K562 (cell line): ENCODE data around the gene KCNK6. TPM values are rescaled to one million over a fixed set of nuclear protein-coding genes. Genes with fewer than 3 reads are reported as not detected.
A peak's percentile ranks its signal among the peaks of the same experiment; 100 is the strongest.

Source experiments
- ATAC-seq: fragments of 200-7000 bp; cut with Tn5 transposase; 3 replicates; pipeline ENCODE4 v1.9.1; 2020; ENCODE audit warnings: moderate library complexity
- BruUV-seq: library from RNA; stranded (reverse); fragments of 400-500 nt; replicated peaks from 2 replicates; lab custom pipeline; 2021; lab: Mats Ljungman, UMichigan
- CTCF ChIA-PET: fragments of 300-600 bp; formaldehyde crosslinking; extraction: SDS; loops from one replicate; lab custom pipeline; 2021; ENCODE audit warnings: low intra/inter-chr PET ratio; lab: Yijun Ruan, JAX
- POLR2A ChIA-PET: fragments of 300-600, 350-650 bp; sonication (Branson Sonifier 250); formaldehyde crosslinking; extraction: SDS; loops from one replicate; lab custom pipeline; 2021; ENCODE audit warnings: antibody characterized with exemption, inconsistent platforms; lab: Yijun Ruan, JAX
- DNase-seq, 4 experiments: peaks; one replicate each; pipeline versions ENCODE4 v3.0.0 to v3.0.0-alpha.2; 2011 to 2018; ENCODE audit warnings: low spot score in 3 of 4, mixed read lengths in 3 of 4; ENCODE audit errors: extremely low read depth in 1 of 4
- FAIRE-seq: peaks from 2 replicates; lab custom pipeline; 2011; peaks lifted over from hg19 to GRCh38; lab: Jason Lieb, UNC
- H2AFZ ChIP-seq: 2 replicates; pipeline ENCODE4 v1.6.0; 2011; ENCODE audit warnings: low read depth, low read length, control low read depth, inconsistent platforms
- H3K27ac ChIP-seq: fragments of 200-600 bp; 3 replicates; pipeline ENCODE4 v1.8.0; 2011; ENCODE audit warnings: low read depth, mild to moderate bottlenecking, control low read depth, inconsistent platforms, low read length, moderate library complexity, mixed read lengths; ENCODE audit errors: extremely low read depth
- H3K27me3 ChIP-seq, 2 experiments: fragments of 300-600 bp in 1 of 2; 2 replicates in 1 of 2; 3 replicates in 1 of 2; pipeline versions ENCODE4 v1.6.0 to v1.8.0; 2011; ENCODE audit warnings: inconsistent platforms in 2 of 2, low read length in 2 of 2, mild to moderate bottlenecking in 1 of 2, mixed read lengths in 1 of 2, moderate library complexity in 1 of 2; ENCODE audit not compliant: control insufficient read depth in 2 of 2, insufficient read depth in 2 of 2
- H3K36me3 ChIP-seq: fragments of 300-600 bp; 3 replicates; pipeline ENCODE4 v1.8.0; 2011; ENCODE audit warnings: mild to moderate bottlenecking, low read length, inconsistent platforms; ENCODE audit not compliant: control insufficient read depth, insufficient read depth
- H3K4me1 ChIP-seq, 2 experiments: fragments of 200-600 bp in 1 of 2; replicated peaks in 1 of 2; 2 replicates in 1 of 2; 3 replicates in 1 of 2; pipeline versions ENCODE4 v1.5.1 to v1.8.0; 2011; ENCODE audit warnings: inconsistent platforms in 2 of 2, low read length in 2 of 2, mild to moderate bottlenecking in 1 of 2, mixed read lengths in 1 of 2, moderate library complexity in 1 of 2; ENCODE audit not compliant: control insufficient read depth in 2 of 2, insufficient read depth in 2 of 2
- H3K4me2 ChIP-seq: 2 replicates; pipeline ENCODE4 v1.6.1; 2011; ENCODE audit warnings: low read length, control low read depth, inconsistent platforms, mixed read lengths; ENCODE audit not compliant: insufficient read depth
- H3K4me3 ChIP-seq: fragments of 200-600 bp; sonication (generic), shearing (Covaris generic); 2 replicates; pipeline ENCODE4 v1.5.1; 2016; ENCODE audit warnings: control low read depth, inconsistent platforms
- H3K79me2 ChIP-seq: fragments of 200-600 bp; 3 replicates; pipeline ENCODE4 v1.8.0; 2011; ENCODE audit warnings: low read length, inconsistent platforms; ENCODE audit not compliant: control insufficient read depth, insufficient read depth
- H3K9ac ChIP-seq, 2 experiments: 2 replicates each; pipeline versions ENCODE4 v1.6.0 to v1.6.1; 2011; ENCODE audit warnings: low read depth in 2 of 2, low read length in 2 of 2, control low read depth in 1 of 2, inconsistent platforms in 1 of 2, mild to moderate bottlenecking in 1 of 2, mixed read lengths in 1 of 2; ENCODE audit not compliant: insufficient read depth in 1 of 2
- H3K9me1 ChIP-seq: one replicate; pipeline ENCODE4 v1.6.0; 2011; ENCODE audit warnings: inconsistent platforms, mild to moderate bottlenecking, low read length, moderate library complexity; ENCODE audit not compliant: control insufficient read depth, insufficient read depth
- H3K9me3 ChIP-seq: replicated peaks from 2 replicates; pipeline ENCODE4 v1.5.1; 2011; ENCODE audit warnings: low read depth, low read length, inconsistent platforms; ENCODE audit not compliant: control insufficient read depth, insufficient read depth
- H4K20me1 ChIP-seq: replicated peaks from 2 replicates; pipeline ENCODE4 v1.6.1; 2011; ENCODE audit warnings: low read length, inconsistent platforms, mixed read lengths; ENCODE audit not compliant: control insufficient read depth, insufficient read depth
- ATF4 ChIP-seq: fragments of 450-650 bp; formaldehyde crosslinking; IDR thresholded peaks from 2 replicates; pipeline ENCODE4 v1.4.0; 2022; ENCODE audit warnings: mild to moderate bottlenecking, moderate library complexity
- FOXK2 ChIP-seq, 2 experiments: fragments of 450-650 bp; IDR thresholded peaks in 1 of 2; conservative IDR thresholded peaks in 1 of 2; 2 replicates each; pipeline ENCODE4 v1.6.1; 2016; ENCODE audit warnings: low read depth in 2 of 2, mild to moderate bottlenecking in 1 of 2
- HMG20A ChIP-seq: fragments of 450-650 bp; formaldehyde crosslinking; conservative IDR thresholded peaks from 2 replicates; pipeline ENCODE4 v1.4.0; 2020; ENCODE audit warnings: mild to moderate bottlenecking, mixed read lengths
- ID3 ChIP-seq, 2 experiments: fragments of 250-450 bp in 1 of 2; fragments of 450-650 bp in 1 of 2; sonication (Bioruptor Pico) in 1 of 2; IDR thresholded peaks; 2 replicates each; pipeline versions ENCODE4 v1.6.1 to v1.8.0; 2016 to 2021; ENCODE audit warnings: mild to moderate bottlenecking in 2 of 2, moderate library complexity in 2 of 2, missing compliant biosample characterization in 1 of 2, missing genetic modification characterization in 1 of 2
- POLR2B ChIP-seq: fragments of 450-650 bp; IDR thresholded peaks from 2 replicates; pipeline ENCODE4 v1.6.1; 2018; ENCODE audit warnings: low read depth; ENCODE audit not compliant: partially characterized antibody
- SIN3A ChIP-seq, 2 experiments: fragments of 150-350 bp in 1 of 2; IDR thresholded peaks; 2 replicates each; pipeline ENCODE4 v1.6.1; 2011 to 2016; ENCODE audit warnings: borderline replicate concordance in 2 of 2, low read depth in 2 of 2, low read length in 2 of 2, mild to moderate bottlenecking in 2 of 2, moderate library complexity in 2 of 2; ENCODE audit not compliant: control insufficient read depth in 1 of 2
- TAF7 ChIP-seq: fragments of 450-650 bp; IDR thresholded peaks from 2 replicates; pipeline ENCODE4 v1.6.1; 2016; ENCODE audit warnings: missing genetic modification characterization, missing compliant biosample characterization
- TAL1 ChIP-seq: fragments of 450-650 bp; IDR thresholded peaks from 2 replicates; pipeline ENCODE4 v1.6.1; 2016; ENCODE audit warnings: mild to moderate bottlenecking
- ZNF232 ChIP-seq: sonication (generic); formaldehyde crosslinking; IDR thresholded peaks from 2 replicates; pipeline ENCODE4 v1.8.0; 2022; ENCODE audit warnings: mild to moderate bottlenecking, missing genetic modification reagents
- ZNF324 ChIP-seq: fragments of 250-450 bp; sonication (Bioruptor Pico); IDR thresholded peaks from 2 replicates; pipeline ENCODE4 v1.4.0; 2020; ENCODE audit warnings: mild to moderate bottlenecking
- ZNF696 ChIP-seq: fragments of 250-450 bp; sonication (Bioruptor Pico); conservative IDR thresholded peaks from 2 replicates; pipeline ENCODE4 v1.4.0; 2020; ENCODE audit warnings: mild to moderate bottlenecking, moderate library complexity
- ZNF75A ChIP-seq: fragments of 450-650 bp; formaldehyde crosslinking; IDR thresholded peaks from 2 replicates; pipeline ENCODE4 v1.4.0; 2020; ENCODE audit warnings: mild to moderate bottlenecking
- WGBS: fragments of 100-300 bp; shearing (Covaris generic); methylation state at CpG from one replicate; pipeline ENCODE4 v1.1.6; 2016; ENCODE audit warnings: low coverage, mixed read lengths; ENCODE audit not compliant: insufficient coverage; ENCODE audit errors: missing lambda C conversion rate; 5-methylcytosine and 5-hydroxymethylcytosine counted together
- in situ Hi-C: fragments of 300-500 bp; cut with MboI; formaldehyde crosslinking; loops from 4 replicates; pipeline ENCODE4 v1.15.0; 2018; ENCODE audit warnings: inconsistent platforms, mixed read lengths
- intact Hi-C: fragments of 100-400 bp; cut with micrococcal nuclease; formaldehyde crosslinking; loops from 2 replicates; pipeline ENCODE4 v1.14.2; 2022
- polyA plus RNA-seq, 8 experiments: library from polyadenylated mRNA; depleted of rRNA in 4 of 8; stranded (reverse) in 5 of 8; unstranded in 3 of 8; fragments of >200 nt; fragmentation: Nextera tagmentation in 2 of 8; fragmentation: Illumina TruSeq in 1 of 8; extraction: Ambion mirVana in 2 of 8; extraction: Trizol in 1 of 8; gene quantifications; 2 replicates each; pipeline versions ENCODE4 v1.2.1 to v1.2.3, GENCODE V29; 2011 to 2014; ENCODE audit warnings: inconsistent platforms in 1 of 8, missing spikeins in 1 of 8
- total RNA-seq, 7 experiments: library from RNA; depleted of rRNA in 6 of 7; stranded (reverse); fragments of >200 nt in 6 of 7; fragmentation: Illumina TruSeq in 2 of 7; extraction: Trizol in 2 of 7; gene quantifications; 2 replicates each; pipeline versions ENCODE4 v1.2.1 to v1.2.3, GENCODE V29; 2011 to 2021; ENCODE audit warnings: low replicate concordance in 1 of 7
- TF ChIP-seq, protein P1 (sequence below): sonication (generic); formaldehyde crosslinking; IDR thresholded peaks from 2 replicates; pipeline ENCODE4 v1.8.1; 2023; ENCODE audit warnings: missing genetic modification reagents, mild to moderate bottlenecking, borderline replicate concordance

Gene KCNK6
- total and polyA plus RNA-seq, 9 of the 15 experiments (the other 6 are each of a cell fraction or from before 2014, with no cell fraction given), result 0.05 to 0.42 (median 0.15) TPM

GRCh38 chr19:38373907-38374331, 54.3 kb downstream of the KCNK6 start:
- Histone ChIP-seq H3K27me3 (no peaks in the 10 kb centered on the region), H3K36me3 (peaks cover 32% of the 10 kb centered on the region; the same call in 2 of the 3 replicates), H3K9me3 (no peaks in the 10 kb centered on the region; the same call in 1 of the 2 replicates), H3K4me2 (peak overlapping the region; percentile 86), H3K4me3 (peak overlapping the region; percentile 88), H3K9me1 (no peaks in the 10 kb centered on the region), H3K4me1 (peaks cover 10 to 20% of the 10 kb centered on the region in 2 experiments; a peak in 4 of 5 replicates), H3K9ac (peak overlapping the region; percentile 83 to 89), H4K20me1 (peaks cover 16% of the 10 kb centered on the region), H3K27ac (peak overlapping the region; percentile 87), H2AFZ (peak overlapping the region; percentile 96), H3K79me2 (peaks cover 37% of the 10 kb centered on the region)
- ATAC-seq (no peak), DNase-seq (no peak), FAIRE-seq (no peak)
- ChIA-PET POLR2A (interaction anchor here (0.6 to 3.8 kb wide), 19 partner anchors 8 to 472 kb away, joined by 3 to 28 read pairs (median 4); partner anchors contain the start of genes FAM98C and GGN), CTCF (interaction anchor here (1.3 to 1.6 kb wide), 2 partner anchors 39 to 130 kb away, joined by 3 to 8 read pairs; no protein-coding TSS in a partner anchor)
- WGBS, result 48% methylated on average over 6 of the region's 6 CpGs
- intact Hi-C loops (loop anchor here (1.0 kb wide), 1 partner anchor 38 kb away; no protein-coding TSS in a partner anchor), in situ Hi-C loops (no loop called here)
- BruUV-seq, result TSS peak; percentile 98
- TF ChIP-seq SIN3A (IDR thresholded peaks at IDR 0.05; ENCODE audit: borderline replicate concordance in 2 of 2, control insufficient read depth in 1 of 2, low read depth in 2 of 2, low read length in 2 of 2) (0 out of 4 replicates have a peak, but pooled peaks of 1 of the 2 experiments have one; percentile 9), ZNF324 (CRISPR knock-in tag) (no peak), ZNF75A (CRISPR knock-in tag) (0 out of 2 replicates have a peak, but pooled peaks have one; percentile 45), POLR2B (peak; percentile 11), TAL1 (0 out of 2 replicates have a peak, but pooled peaks have one; percentile 6), TAF7 (peak; percentile 57; the same call in 1 of the 2 replicates), FOXK2 (conservative IDR thresholded peaks at IDR 0.05 in 1 of 2, IDR thresholded peaks at IDR 0.05 in 1 of 2; ENCODE audit: low read depth in 2 of 2) (0 out of 4 replicates have a peak, but pooled peaks of 1 of the 2 experiments have one; percentile 5), ID3 (CRISPR knock-in tag; IDR thresholded peaks at IDR 0.05) (no peak), ID3 (tag; IDR thresholded peaks at IDR 0.05) (peak; percentile 10; the same call in 1 of the 2 replicates), ZNF696 (0 out of 2 replicates have a peak, but pooled peaks have one; percentile 51), ATF4 (0 out of 2 replicates have a peak, but pooled peaks have one; percentile 6), HMG20A (CRISPR knock-in tag) (no peak), ZNF232 (CRISPR knock-in tag) (no peak)
- TF ChIP-seq, protein P1, sequence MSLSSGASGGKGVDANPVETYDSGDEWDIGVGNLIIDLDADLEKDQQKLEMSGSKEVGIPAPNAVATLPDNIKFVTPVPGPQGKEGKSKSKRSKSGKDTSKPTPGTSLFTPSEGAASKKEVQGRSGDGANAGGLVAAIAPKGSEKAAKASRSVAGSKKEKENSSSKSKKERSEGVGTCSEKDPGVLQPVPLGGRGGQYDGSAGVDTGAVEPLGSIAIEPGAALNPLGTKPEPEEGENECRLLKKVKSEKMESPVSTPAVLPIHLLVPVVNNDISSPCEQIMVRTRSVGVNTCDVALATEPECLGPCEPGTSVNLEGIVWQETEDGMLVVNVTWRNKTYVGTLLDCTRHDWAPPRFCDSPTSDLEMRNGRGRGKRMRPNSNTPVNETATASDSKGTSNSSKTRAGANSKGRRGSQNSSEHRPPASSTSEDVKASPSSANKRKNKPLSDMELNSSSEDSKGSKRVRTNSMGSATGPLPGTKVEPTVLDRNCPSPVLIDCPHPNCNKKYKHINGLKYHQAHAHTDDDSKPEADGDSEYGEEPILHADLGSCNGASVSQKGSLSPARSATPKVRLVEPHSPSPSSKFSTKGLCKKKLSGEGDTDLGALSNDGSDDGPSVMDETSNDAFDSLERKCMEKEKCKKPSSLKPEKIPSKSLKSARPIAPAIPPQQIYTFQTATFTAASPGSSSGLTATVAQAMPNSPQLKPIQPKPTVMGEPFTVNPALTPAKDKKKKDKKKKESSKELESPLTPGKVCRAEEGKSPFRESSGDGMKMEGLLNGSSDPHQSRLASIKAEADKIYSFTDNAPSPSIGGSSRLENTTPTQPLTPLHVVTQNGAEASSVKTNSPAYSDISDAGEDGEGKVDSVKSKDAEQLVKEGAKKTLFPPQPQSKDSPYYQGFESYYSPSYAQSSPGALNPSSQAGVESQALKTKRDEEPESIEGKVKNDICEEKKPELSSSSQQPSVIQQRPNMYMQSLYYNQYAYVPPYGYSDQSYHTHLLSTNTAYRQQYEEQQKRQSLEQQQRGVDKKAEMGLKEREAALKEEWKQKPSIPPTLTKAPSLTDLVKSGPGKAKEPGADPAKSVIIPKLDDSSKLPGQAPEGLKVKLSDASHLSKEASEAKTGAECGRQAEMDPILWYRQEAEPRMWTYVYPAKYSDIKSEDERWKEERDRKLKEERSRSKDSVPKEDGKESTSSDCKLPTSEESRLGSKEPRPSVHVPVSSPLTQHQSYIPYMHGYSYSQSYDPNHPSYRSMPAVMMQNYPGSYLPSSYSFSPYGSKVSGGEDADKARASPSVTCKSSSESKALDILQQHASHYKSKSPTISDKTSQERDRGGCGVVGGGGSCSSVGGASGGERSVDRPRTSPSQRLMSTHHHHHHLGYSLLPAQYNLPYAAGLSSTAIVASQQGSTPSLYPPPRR, result 0 out of 2 replicates have a peak, but pooled peaks have one; percentile 23
